HG02852 (cell line): ENCODE results near the gene SLC25A41.
"Not testable (repeated sequence)": the region's sequence is repeated elsewhere in the genome, so short reads cannot be mapped to it uniquely, and the experiment has no call there.

Experiments
- ATAC-seq: cut with Tn5 transposase; IDR thresholded peaks from one replicate; pipeline ENCODE4 v1.9.1; 2021; ENCODE audit warnings: mild to moderate bottlenecking, moderate library complexity; ENCODE audit not compliant: unreplicated experiment

Gene SLC25A41

GRCh38 chr19:6412447-6413091 lies 21.0 kb downstream of the SLC25A41 start:
- no peak for ATAC-seq

DNA sequence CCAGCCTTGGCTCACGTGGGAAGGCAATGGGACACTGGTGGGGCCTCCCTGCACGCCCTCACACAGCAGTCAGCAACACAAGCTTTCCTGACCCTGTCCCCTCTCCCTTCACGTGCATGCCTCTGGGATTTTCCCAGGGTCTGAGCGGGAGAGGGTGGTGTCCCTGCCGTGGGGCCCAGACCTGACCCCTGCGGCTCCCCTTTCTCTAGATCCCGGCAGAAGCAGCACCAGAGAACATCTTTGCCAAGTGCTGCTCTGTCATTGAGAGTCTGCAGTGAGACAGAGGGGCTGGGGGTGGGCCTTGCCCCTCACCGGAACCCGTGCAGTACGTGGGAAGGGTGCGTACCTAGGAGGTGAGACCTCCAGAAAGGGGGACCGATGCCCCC lies 21.5 kb downstream of the SLC25A41 start:
- ATAC-seq = no peak

DNA sequence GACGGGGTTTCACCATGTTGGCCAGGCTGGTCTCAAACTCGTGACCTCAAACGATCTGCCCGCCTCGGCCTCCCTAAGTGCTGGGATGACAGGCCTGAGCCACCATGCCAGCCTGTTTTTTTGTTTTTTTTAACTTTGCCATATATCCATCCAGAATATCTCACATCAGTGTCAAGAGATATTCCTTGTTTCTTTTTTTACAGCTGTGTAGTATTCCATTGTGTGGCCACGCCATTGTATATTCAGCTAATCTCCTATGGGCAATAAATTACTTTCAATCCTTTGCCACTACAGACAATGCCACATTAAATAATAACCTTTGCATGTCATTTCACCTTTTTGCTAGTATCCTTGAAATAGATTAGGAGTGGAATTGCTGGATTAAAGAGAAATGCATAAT lies 24.2 kb downstream of the SLC25A41 start:
- ATAC-seq = no peak

DNA sequence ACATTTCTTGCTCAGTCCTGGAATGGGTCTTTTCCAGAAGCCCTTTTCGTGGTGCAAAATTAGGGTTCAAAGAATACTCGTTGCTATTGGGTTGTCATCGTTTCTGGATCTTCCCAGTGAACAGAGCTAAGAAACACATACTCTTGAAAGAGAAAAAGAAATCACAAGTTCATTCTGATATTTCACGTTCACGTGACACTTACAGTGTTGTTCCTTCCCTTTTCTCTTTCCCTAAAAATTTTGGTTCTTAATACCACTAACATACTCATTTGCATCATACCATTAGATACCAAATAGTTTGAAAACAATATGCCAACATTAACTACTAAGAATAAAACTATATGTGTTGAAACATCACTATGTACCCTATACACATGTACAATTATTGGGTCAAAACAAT lies 27.2 kb downstream of the SLC25A41 start:
- ATAC-seq = no peak

GRCh38 chr19:6402837-6403608 lies 30.5 kb downstream of the SLC25A41 start:
- no peak for ATAC-seq

DNA sequence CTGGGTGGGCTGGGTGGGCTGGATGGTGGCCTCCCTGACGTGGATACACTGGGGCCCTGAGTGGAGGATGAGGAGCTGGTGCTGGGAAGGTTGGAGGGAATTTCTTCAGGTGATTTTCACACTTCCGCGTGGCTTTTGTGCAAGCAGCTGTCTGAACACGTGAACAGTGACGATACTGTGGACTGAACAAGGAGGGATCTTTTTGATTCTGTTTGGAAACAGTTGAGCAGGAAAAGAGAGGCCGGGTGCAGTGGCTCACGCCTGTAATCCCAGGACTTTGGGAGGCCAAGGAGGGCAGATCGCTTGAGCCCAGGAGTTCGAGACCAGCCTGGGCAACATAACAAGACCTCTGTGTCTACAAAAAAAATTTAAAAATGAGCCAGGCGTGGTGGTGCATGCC lies 31.5 kb downstream of the SLC25A41 start:
- no peak for ATAC-seq

DNA sequence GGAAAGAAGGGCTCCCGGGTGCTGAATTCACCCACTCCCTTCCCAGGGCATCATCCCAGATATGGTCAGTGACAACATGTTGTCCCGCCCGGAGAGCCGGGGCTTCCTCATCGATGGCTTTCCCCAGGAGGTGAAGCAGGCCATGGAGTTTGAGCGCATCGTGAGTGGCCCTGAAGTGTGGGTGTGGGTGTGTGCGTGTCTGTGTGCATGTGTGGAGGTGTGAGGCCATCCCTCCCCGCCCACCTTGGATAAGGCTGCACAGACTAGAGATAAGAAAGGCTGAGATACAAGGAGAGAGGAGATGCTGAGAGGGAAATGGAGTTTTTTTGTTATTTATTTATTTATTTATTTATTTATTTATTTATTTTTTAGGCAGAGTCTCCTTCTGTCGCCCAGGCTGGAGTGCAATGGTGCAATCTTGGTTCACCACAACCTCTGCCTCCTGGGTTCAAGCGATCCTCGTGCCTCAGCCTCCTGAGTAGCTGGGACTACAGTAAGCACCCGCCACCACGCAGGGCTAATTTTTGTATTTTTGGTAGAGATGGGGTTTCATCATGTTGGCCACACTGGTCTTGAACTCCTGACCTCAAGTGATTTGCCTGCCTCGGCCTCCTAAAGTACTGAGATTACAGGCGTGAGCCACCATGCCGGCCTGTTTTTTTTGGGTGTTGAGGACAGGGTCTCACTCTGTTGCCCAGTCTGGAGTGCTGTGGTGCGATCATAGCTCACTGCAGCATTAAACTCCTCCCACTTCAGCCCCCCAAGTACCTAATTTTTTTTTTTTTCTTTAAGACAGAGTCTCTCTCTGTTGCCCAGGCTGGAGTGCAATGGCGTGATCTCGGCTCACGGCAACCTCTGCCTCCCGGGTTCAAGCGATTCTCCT lies 33.3 kb downstream of the SLC25A41 start:
- not testable (repeated sequence) for ATAC-seq

GRCh38 chr19:6396305-6396704 lies 37.3 kb downstream of the SLC25A41 start:
- ATAC-seq = no peak

DNA sequence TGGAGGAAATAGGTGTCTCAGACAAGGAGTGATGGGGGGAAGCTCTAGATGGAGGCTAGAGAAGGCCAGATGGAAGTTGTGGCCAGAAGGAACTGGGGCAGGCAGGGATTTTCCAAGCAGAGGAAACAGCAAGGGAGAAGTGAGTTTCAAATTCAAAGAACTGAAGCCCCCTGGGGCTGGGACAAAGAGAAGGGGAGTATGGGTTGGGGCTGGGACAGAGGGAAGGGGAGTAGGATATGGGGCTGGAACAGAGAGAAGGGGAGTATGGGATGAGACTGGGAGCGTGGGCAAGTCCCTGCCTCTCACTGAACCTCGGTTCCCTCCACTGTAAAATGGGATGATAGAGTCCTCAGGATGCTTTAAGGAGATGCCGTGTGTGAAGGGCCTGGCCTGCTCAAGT lies 38.7 kb downstream of the SLC25A41 start:
- ATAC-seq = no peak

DNA sequence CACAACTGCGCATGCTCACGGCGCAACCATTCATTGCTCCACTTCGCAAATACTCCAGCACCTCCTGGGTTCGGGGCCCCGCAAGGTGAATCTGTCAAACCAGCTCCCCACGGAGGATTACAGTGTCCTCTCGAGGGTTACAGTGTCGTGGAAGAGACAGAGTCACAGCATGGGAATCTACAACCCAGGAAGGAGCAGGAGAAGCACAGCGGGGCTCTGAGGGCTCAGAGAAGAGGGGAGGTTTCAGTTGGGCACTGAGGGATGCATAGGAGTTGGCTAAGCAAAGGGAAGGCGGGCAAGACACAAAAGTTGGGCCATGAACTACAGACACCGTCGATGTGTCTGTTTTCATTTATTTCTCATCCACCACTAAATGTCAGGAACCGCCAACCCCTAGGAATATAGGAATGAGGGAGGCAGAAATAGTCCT lies 39.6 kb downstream of the SLC25A41 start:
- ATAC-seq = no peak

- peak; percentile 81 for ATAC-seq
These were observed 40.2 kb downstream of the SLC25A41 start, which contains the start of gene GTF2F1 for GRCh38 chr19:6393074-6393982. Gene GTF2F1, minus strand, starts transcription at chr19:6393164. Its CDS starts 169 bp downstream, at chr19:6392995.

DNA sequence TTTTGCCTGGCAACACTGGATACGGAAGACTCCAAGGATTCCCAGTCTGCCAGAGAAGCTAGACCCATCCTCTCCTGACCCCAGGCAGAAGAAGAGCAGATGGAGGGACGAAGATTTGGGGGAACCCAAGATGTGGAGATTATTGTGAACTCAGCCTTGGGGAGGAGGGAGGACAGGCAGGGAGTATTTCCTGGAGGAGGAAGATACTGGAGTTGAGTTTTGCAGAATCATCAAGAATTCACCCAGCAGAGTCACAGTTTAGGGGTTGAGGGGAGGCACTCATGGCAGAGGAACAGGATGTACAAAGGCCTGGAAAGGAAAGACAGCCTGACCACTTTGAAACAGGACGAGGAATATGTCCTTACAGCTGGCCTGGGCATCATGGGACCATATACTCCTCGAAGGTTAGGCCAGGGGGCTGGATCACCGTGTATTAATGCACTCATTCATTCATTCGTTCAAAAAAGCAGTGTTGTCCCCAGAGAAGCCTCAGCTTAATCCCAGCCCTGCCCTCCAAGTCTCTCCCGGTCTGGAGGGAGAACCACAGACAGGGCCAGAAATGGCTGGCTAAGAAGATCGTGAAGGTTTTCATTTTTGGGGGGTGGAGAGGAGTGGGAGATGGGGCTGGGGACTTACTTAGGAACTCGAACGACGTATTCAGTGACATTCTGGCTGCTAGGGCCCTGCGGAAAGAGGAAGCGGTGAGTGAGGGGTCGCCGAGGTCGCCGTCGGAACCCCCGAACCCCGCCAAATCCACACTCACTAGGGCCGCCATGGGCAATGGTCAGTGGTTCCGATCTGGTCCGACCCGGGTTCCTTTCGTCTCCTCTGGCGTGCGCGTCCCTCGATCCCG lies 41.1 kb downstream of the SLC25A41 start:
- ATAC-seq = no peak

GRCh38 chr19:6387372-6387771 lies 46.2 kb downstream of the SLC25A41 start:
- no peak for ATAC-seq

DNA sequence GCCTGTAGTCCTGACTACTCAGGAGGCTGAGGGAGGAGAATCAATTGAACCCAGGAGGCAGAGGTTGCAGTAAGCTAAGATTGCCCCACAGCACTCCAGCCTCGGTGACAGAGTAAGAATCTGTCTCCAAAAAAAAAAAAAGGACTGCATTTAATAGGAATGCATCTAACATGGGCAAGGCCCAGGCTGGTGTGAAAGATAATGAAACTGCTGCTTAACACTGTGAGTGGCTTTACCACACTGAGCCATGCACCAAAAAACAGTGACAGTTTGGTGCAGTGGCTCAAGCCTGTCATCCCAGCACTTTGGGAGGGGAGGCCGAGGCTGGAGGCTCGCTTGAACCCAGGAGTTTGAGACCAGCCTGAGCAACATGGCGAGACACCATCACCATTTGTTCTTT lies 49.2 kb downstream of the SLC25A41 start:
- ATAC-seq = no peak

DNA sequence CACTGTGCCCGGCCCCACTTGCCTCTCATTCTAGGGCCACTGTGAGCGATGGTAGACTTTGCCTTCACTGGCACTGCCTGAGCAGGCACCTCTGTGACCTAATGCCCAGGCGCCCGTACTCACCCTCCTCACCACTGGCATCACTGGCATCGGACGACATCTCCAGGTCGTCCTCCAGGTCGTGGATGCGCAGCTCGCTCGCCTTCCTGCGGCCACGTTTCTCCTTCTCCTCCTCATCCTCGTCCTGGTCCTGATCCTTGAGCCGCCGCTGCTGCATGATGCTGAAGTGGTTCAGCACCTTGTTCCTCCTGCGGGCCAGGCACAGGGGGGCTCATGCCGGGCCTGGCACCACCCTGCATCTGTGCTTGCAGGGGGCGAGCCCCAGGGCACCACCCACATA lies 50.4 kb downstream of the SLC25A41 start:
- no peak for ATAC-seq

DNA sequence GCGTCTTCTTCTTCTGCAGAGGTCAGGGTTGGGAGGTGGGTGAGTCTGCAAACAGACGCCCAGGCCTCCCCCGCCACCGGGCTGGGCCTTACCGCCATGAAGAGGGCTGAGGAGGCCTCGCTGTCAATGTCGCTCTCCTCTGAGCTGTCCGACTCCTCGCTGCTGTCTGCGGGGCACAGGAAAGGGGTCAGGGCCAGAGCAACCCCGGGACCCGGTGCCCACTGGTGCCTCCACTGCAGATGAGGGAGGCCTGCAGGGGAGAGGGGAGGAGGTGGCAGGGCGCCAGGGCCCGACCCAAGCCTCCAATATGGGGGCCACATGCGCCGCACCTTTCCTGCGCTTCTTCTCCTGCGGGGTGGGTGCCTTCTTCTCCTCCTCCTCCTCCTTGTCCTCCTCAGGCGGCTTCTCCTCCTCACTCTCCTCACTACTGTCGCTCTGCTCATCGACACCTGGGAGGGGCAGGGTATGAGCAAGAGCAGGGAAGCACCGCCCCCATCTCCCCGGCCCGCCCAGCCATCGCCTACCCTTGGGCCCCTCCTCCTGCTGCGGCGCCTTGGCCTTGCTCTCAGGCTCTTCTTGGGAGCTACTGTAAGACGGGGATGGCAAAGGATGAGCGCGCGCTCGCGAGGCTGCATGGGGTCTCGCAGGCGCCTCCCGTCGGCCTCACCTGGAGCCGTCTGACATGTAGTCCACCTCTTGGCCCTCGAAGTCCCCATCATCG lies 52.4 kb downstream of the SLC25A41 start:
- ATAC-seq = no peak

- ATAC-seq = no peak
These were observed 53.8 kb downstream of the SLC25A41 start for GRCh38 chr19:6379744-6380143.

GRCh38 chr19:6378486-6378885 lies 55.1 kb downstream of the SLC25A41 start:
- ATAC-seq = no peak

GRCh38 chr19:6378041-6378440 lies 55.5 kb downstream of the SLC25A41 start:
- ATAC-seq = no peak
